ENCODE measurements around the gene CCDC40.
"Not testable (repeated sequence)": the region's sequence is repeated elsewhere in the genome, so short reads cannot be mapped to it uniquely, and the experiment has no call there.

CCDC40 gene

DNA sequence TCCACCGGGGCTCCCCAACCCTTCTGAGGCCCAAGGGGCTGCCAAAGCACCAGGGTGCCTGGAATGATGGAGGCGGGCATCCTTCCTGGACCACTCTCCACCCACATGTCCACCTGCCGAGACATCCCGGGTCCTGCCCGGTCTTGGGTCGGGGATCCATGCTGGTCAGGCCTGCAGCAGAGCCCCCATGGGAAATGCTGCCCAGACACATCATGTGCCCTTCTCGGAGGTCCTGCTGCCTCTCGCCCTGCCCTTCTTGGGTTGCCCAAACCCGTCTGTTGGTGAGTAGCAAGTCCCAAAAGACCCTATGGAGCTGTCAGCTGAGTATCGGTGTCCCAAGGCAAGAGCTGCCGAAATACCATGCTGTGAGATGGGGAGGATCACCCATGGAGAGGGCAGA, 50.2 kb downstream of the CCDC40 start:
- DNase-seq, result no peak

DNA sequence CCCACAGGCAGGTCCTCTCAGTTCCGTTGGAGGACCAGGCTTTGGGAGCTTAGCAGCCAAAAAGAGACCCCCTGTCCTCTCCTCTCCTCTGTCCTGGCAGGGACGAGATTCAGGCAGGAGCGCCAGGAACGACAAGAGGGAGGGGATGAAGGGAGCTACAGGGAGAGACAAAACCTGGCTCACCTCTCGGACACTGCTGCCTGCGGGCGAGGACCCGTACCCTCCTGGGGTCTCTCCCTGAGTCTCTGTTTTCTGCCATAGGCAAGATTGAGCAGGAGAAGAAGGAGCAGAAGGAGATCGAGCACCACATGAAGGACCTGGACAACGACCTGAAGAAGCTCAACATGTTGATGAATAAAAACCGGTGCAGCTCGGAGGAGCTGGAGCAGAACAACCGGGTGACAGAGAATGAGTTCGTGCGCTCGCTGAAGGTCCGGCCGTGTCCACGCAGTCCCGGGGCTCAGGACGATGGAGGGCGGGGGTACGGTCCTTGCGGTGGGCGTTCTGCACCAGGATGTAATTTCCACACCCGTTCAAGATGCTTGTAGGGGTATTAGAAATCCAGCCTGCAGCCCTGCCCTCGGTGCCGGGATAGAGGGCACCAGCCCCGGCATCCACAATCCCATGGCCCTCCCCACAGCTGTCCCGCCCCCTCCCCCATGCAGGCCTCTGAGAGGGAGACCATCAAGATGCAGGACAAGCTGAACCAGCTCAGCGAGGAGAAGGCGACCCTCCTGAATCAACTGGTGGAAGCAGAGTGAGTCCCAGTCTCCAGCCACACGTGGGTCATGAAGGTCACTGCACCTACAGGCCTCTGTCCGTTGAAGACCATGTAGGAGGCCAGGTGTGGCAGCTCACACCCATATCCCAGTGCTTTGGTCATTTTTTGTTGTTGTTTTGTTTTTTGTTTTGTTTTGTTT, 51.2 kb downstream of the CCDC40 start:
- no peak for DNase-seq

DNA sequence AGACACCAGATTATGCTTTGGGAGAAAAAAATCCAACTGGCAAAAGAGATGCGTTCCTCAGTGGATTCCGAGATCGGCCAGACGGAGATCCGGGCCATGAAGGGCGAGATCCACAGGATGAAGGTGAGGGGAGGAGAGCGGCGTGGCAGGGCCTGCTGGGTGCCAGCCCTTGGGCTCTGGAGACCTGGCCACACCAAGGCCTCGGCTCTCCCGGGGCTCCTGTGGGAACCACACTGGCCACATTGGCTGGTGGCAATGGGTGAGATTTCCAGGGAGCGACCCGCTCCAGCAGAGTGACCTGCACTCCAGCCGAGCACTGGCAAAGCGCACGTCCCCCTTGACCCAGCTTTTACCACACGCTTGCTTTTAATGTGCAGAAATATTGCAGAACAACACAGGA, 53.3 kb downstream of the CCDC40 start:
- DNase-seq, result no peak

DNA sequence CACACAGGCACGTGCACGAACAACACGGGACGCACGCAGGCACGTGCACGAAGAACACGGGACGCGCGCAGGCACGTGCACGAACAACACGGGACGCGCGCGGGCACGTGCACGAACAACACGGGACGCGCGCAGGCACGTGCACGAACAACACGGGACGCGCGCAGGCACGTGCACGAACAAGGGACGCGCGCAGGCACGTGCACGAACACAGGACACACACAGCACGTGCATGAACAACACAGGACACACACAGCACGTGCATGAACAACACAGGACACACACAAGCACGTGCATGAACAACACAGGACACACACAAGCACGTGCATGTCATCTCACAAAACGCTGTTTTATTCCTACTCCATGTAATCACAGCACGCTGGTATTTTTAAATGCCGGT, 53.7 kb downstream of the CCDC40 start:
- DNase-seq, result not testable (repeated sequence)

DNA sequence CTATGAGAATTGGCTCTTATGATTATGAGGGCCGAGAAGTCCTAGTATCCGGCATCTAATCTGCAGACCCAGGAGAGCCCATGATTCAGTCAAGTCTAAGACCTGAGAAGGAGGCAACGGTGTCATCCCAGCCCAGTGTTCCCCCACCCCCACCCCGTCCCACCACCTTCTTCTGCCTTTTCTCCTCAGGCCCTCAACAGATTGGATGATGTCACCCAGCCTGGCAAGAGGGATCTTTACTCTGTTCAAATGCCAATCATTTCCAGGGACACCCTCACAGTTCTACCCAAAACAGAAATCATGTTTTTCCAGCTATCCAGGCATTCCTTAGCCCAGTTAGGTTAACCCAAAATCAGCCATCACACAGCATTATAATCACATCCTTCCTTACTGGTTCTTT, 54.9 kb downstream of the CCDC40 start:
- DNase-seq, result no peak

DNA sequence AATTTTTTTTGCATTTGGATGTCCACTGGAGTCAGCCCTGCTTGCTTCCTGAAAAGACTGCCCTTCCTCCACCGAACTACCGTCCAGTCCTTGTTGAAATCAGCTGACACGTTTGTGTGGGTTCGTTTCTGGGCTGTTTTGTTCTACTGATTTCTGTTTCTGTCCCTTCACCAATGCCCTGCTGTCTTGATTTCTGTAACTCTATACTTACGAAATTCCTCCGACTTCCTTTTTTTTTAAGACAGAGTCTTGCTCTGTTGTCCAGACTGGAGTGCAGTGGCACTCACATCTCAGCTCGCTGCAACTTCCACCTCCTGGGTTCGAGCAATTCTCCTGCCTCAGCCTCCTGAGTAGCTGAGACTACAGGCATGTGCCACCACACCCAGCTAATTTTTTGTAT, 56.5 kb downstream of the CCDC40 start:
- DNase-seq, result no peak

GRCh38 chr17:80095038-80095843, 58.8 kb downstream of the CCDC40 start:
- no peak for DNase-seq

DNA sequence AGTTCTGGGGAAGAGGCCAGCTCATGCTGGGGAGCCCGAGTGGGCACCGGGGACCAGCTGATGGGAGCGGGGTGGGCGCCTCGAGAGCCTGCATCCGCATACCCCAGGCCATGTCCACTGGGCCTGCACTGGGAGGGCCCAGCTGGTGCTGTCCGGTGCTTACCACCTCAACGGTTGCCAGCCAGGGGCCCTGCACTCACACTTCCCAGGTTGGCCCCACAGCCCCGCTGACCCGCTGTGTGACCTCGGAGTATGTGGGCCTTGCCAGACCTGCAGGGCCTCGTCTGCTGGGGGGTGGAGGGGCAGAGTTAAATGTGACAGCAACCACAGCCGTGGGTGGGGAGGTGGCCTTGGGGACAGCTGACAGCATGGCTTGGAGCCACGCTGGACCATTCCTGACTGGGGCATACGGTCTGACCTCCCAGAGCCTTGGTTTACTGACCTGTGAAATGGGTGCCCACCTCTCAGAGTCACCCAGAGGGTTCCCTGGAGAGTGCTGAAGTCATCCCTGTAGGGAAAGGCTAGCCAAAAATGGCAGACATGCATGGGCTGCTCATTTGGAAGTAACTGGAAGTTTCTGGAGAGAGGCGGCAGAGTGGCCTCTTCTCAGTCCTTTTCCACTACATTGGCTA, 59.5 kb downstream of the CCDC40 start:
- no peak for DNase-seq

- DNase-seq, result no peak
Measured at GRCh38 chr17:80096561-80097021, 60.1 kb downstream of the CCDC40 start.

DNA sequence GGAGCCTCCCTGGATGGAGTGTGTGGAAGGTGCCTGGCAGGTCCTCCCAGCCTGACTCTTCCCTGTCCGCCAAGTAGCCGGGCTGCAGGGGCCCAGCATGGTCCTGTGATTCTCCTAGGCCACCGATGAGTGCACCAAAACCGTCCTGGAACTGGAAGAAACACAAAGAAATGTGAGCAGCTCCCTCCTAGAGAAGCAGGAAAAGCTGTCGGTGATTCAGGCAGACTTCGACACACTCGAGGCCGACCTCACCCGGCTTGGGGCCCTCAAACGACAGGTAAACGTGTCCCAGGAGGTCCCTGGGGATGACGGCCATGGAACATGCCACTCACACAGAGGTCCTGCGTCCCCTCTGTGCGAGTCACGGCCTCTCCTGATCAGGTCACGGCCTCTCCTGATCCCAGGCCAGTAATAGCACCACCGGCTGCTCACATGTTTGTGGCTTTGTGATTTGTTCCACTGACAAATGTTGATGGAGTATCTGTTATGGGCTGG, 60.7 kb downstream of the CCDC40 start:
- no peak for DNase-seq

GRCh38 chr17:80097844-80098691, 61.6 kb downstream of the CCDC40 start:
- DNase-seq, result no peak

DNA sequence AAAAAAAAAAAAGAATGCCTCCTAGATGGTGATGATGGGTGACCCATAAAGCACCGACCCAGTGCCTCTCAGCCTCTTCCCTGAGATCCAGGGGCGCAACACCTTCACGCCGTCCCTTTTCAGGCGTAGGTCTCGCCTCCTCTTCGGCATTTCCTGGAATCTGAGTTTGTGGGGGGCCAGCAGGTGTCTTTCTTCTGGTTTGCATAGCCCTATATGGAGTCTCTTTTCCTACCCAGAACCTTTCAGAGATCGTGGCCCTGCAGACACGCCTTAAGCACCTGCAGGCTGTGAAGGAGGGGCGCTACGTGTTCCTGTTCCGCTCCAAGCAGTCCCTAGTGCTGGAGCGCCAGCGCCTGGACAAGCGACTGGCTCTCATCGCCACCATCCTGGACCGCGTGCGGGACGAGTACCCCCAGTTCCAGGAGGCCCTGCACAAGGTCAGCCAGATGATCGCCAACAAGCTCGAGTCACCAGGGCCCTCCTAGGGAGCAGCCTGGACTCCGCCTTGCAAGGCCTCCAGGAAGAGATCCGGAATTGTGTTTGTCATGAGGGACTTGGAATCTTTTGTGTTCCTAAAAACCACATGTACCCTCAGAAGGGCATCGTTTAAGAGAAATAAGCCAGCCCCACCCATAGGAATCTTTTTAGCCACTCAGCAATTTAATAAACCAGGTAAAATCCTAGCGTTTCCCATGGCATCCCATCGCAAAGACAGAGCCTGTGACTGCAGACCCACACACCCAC, 63.0 kb downstream of the CCDC40 start:
- no peak for DNase-seq

- no peak for DNase-seq
Measured at GRCh38 chr17:80100035-80100323, 63.5 kb downstream of the CCDC40 start.

DNA sequence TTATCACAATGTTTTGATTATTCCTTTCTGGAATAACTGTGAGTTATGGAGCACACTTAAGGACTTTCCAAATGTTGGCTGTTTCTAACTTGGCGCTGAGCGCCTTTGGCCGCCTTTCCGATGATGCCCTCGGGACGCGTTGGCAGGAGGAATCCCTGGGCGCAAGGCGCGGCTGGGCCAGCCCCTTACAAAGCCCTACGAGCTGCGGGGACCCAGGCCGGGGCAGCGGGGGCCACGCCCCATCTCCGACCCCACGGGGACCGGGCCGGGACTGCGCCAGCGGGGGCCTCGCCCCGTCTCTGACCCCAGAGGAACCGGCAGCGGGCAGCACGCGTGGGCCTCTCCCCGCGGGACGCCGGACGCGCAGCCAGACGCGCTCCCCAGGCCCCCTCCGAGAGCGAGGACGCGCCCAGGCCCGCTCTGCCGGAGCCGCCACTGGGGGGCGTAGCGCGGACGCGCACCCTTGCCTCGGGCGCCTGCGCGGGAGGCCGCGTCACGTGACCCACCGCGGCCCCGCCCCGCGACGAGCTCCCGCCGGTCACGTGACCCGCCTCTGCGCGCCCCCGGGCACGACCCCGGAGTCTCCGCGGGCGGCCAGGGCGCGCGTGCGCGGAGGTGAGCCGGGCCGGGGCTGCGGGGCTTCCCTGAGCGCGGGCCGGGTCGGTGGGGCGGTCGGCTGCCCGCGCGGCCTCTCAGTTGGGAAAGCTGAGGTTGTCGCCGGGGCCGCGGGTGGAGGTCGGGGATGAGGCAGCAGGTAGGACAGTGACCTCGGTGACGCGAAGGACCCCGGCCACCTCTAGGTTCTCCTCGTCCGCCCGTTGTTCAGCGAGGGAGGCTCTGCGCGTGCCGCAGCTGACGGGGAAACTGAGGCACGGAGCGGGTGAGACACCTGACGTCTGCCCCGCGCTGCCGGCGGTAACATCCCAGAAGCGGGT, 64.8 kb downstream of the CCDC40 start, which contains the start of gene GAA:
Gene GAA (plus strand): TSS at position 571 of the 935 bp plus-strand sequence. CDS start 3,006 bp downstream, outside the sequence.
- peak; percentile 83 for DNase-seq

DNA sequence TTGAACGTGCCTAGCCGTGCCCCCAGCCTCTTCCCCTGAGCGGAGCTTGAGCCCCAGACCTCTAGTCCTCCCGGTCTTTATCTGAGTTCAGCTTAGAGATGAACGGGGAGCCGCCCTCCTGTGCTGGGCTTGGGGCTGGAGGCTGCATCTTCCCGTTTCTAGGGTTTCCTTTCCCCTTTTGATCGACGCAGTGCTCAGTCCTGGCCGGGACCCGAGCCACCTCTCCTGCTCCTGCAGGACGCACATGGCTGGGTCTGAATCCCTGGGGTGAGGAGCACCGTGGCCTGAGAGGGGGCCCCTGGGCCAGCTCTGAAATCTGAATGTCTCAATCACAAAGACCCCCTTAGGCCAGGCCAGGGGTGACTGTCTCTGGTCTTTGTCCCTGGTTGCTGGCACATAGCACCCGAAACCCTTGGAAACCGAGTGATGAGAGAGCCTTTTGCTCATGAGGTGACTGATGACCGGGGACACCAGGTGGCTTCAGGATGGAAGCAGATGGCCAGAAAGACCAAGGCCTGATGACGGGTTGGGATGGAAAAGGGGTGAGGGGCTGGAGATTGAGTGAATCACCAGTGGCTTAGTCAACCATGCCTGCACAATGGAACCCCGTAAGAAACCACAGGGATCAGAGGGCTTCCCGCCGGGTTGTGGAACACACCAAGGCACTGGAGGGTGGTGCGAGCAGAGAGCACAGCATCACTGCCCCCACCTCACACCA, 65.7 kb downstream of the CCDC40 start:
- DNase-seq, result no peak

DNA sequence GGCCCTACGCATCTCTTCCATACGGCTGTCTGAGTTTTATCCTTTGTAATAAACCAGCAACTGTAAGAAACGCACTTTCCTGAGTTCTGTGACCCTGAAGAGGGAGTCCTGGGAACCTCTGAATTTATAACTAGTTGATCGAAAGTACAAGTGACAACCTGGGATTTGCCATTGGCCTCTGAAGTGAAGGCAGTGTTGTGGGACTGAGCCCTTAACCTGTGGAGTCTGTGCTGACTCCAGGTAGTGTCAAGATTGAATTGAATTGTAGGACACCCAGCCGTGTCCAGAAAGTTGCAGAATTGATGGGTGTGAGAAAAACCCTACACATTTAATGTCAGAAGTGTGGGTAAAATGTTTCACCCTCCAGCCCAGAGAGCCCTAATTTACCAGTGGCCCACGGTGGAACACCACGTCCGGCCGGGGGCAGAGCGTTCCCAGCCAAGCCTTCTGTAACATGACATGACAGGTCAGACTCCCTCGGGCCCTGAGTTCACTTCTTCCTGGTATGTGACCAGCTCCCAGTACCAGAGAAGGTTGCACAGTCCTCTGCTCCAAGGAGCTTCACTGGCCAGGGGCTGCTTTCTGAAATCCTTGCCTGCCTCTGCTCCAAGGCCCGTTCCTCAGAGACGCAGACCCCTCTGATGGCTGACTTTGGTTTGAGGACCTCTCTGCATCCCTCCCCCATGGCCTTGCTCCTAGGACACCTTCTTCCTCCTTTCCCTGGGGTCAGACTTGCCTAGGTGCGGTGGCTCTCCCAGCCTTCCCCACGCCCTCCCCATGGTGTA, 66.4 kb downstream of the CCDC40 start:
- no peak for DNase-seq

DNA sequence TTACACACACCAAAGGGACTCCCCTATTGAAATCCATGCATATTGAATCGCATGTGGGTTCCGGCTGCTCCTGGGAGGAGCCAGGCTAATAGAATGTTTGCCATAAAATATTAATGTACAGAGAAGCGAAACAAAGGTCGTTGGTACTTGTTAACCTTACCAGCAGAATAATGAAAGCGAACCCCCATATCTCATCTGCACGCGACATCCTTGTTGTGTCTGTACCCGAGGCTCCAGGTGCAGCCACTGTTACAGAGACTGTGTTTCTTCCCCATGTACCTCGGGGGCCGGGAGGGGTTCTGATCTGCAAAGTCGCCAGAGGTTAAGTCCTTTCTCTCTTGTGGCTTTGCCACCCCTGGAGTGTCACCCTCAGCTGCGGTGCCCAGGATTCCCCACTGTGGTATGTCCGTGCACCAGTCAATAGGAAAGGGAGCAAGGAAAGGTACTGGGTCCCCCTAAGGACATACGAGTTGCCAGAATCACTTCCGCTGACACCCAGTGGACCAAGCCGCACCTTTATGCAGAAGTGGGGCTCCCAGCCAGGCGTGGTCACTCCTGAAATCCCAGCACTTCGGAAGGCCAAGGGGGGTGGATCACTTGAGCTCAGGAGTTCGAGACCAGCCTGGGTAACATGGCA, 67.1 kb downstream of the CCDC40 start:
- no peak for DNase-seq

DNA sequence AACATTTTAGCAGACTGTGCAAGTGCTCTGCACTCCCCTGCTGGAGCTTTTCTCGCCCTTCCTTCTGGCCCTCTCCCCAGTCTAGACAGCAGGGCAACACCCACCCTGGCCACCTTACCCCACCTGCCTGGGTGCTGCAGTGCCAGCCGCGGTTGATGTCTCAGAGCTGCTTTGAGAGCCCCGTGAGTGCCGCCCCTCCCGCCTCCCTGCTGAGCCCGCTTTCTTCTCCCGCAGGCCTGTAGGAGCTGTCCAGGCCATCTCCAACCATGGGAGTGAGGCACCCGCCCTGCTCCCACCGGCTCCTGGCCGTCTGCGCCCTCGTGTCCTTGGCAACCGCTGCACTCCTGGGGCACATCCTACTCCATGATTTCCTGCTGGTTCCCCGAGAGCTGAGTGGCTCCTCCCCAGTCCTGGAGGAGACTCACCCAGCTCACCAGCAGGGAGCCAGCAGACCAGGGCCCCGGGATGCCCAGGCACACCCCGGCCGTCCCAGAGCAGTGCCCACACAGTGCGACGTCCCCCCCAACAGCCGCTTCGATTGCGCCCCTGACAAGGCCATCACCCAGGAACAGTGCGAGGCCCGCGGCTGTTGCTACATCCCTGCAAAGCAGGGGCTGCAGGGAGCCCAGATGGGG, 68.0 kb downstream of the CCDC40 start:
- DNase-seq, result no peak
